ENCODE results near the gene MEI4.

MEI4 gene

DNA sequence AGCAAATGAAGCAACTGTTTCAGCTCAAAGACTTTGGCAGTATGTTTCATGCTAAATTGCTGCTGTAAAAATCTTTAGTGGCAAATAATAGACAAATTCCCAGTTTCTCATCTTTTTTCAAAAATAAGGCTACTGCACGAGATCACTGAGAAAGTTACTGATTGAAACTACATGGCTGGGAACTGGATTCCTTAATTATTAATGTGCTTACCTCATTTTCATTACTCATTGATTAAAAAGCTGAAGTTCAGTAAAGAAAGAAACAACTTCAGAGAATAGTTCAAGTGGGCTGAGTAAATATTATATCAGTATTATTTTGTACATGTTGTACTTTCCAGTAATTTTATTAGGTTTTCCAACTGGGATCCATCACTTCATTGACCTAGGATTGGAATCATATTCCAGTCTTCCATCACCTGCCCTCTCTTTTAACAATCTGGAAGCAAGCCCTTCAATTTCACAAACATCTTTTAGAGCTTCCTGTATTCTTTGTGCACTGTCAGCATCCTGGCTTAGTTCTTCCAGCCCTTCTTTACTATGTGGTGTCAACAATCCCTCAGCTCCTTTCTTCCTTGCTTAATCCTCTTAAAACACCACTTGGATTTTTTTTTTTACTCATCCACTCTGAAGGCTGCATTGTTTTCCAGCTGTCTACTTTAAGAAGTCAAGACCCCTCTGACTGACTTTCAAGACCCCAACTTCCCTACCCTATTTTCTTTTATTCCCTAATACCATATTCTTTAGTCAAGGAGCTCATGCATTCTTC lies 4.3 kb downstream of the MEI4 start:
- Histone ChIP-seq H4K8ac (ENCODE audit: low read length) (no peak overlapping the region), H3K27ac (ENCODE audit: low read length, poor library complexity, severe bottlenecking) (no peak overlapping the region), H2BK12ac (ENCODE audit: low read length in 2 of 2) (no peak overlapping the region), H3K79me1 (replicated peaks; ENCODE audit: low read length, poor library complexity, severe bottlenecking) (no peaks in the 10 kb centered on the region), H4K91ac (ENCODE audit: low read length) (no peak overlapping the region), H3K4ac (ENCODE audit: low read depth in 1 of 2, low read length in 2 of 2) (no peak overlapping the region), H2BK15ac (ENCODE audit: low read depth, poor library complexity, severe bottlenecking) (no peak overlapping the region), H3K14ac (ENCODE audit: low read length in 2 of 2) (no peak overlapping the region), H3K9me3 (ENCODE audit: control insufficient read depth, low read length) (no peaks in the 10 kb centered on the region), H3K4me1 (ENCODE audit: control insufficient read depth, insufficient read depth, low read depth, low read length) (no peaks in the 10 kb centered on the region), H3K27me3 (ENCODE audit: control insufficient read depth in 1 of 2, insufficient read depth in 1 of 2, low read length in 2 of 2) (no peaks in the 10 kb centered on the region), H3K4me3 (ENCODE audit: insufficient read depth in 1 of 2, low read depth in 1 of 2, low read length in 2 of 2) (no peak overlapping the region), H3K36me3 (ENCODE audit: control insufficient read depth in 1 of 2, insufficient read depth in 2 of 2, low read depth in 1 of 2, low read length in 2 of 2) (no peaks in the 10 kb centered on the region), H3K23ac (ENCODE audit: low read length in 2 of 2) (no peak overlapping the region), H3K9ac (ENCODE audit: low read length) (no peak overlapping the region), H2BK5ac (ENCODE audit: low read depth, low read length, poor library complexity, severe bottlenecking) (no peak overlapping the region), H2BK120ac (ENCODE audit: low read depth, low read length) (no peak overlapping the region), H3K18ac (ENCODE audit: low read depth in 1 of 2, low read length in 2 of 2) (no peak overlapping the region), H3K4me2 (ENCODE audit: low read length, poor library complexity, severe bottlenecking) (no peak overlapping the region), H2AFZ (ENCODE audit: low read depth, low read length) (no peak overlapping the region), H2AK5ac (ENCODE audit: low read length, severe bottlenecking) (no peak overlapping the region)
- WGBS, result no CpG with 5 or more reads among the region's 1 CpG
- no peak for DNase-seq

GRCh38 chr6:77666340-77666739 lies 13.5 kb downstream of the MEI4 start:
- H4K8ac ChIP-seq (ENCODE audit: low read length), result no peak overlapping the region
- H3K27me3 ChIP-seq (ENCODE audit: control insufficient read depth in 1 of 2, insufficient read depth in 1 of 2, low read length in 2 of 2), result no peaks in the 10 kb centered on the region
- no peak for DNase-seq
- H2BK12ac ChIP-seq (ENCODE audit: low read length in 2 of 2), result no peak overlapping the region
- H3K4me2 ChIP-seq (ENCODE audit: low read length, poor library complexity, severe bottlenecking), result no peak overlapping the region
- H3K36me3 ChIP-seq (ENCODE audit: control insufficient read depth in 1 of 2, insufficient read depth in 2 of 2, low read depth in 1 of 2, low read length in 2 of 2), result no peaks in the 10 kb centered on the region
- H3K9me3 ChIP-seq (ENCODE audit: control insufficient read depth, low read length), result no peaks in the 10 kb centered on the region
- no peak overlapping the region for H2AK5ac ChIP-seq (ENCODE audit: low read length, severe bottlenecking)
- H3K4ac ChIP-seq (ENCODE audit: low read depth in 1 of 2, low read length in 2 of 2), result no peak overlapping the region
- no peak overlapping the region for H3K14ac ChIP-seq (ENCODE audit: low read length in 2 of 2)
- no peak overlapping the region for H4K91ac ChIP-seq (ENCODE audit: low read length)
- H2BK5ac ChIP-seq (ENCODE audit: low read depth, low read length, poor library complexity, severe bottlenecking), result no peak overlapping the region
- H3K4me1 ChIP-seq (ENCODE audit: control insufficient read depth, insufficient read depth, low read depth, low read length), result no peaks in the 10 kb centered on the region
- H3K79me1 ChIP-seq (replicated peaks; ENCODE audit: low read length, poor library complexity, severe bottlenecking), result no peaks in the 10 kb centered on the region
- H3K23ac ChIP-seq (ENCODE audit: low read length in 2 of 2), result no peak overlapping the region
- 87% methylated on average over 4 of the region's 4 CpGs for WGBS
- H3K18ac ChIP-seq (ENCODE audit: low read depth in 1 of 2, low read length in 2 of 2), result no peak overlapping the region
- H3K4me3 ChIP-seq (ENCODE audit: insufficient read depth in 1 of 2, low read depth in 1 of 2, low read length in 2 of 2), result no peak overlapping the region
- H2BK15ac ChIP-seq (ENCODE audit: low read depth, poor library complexity, severe bottlenecking), result no peak overlapping the region
- no peak overlapping the region for H2BK120ac ChIP-seq (ENCODE audit: low read depth, low read length)
- H3K27ac ChIP-seq (ENCODE audit: low read length, poor library complexity, severe bottlenecking), result no peak overlapping the region
- no peak overlapping the region for H3K9ac ChIP-seq (ENCODE audit: low read length)
- no peak overlapping the region for H2AFZ ChIP-seq (ENCODE audit: low read depth, low read length)

GRCh38 chr6:77666846-77667245 lies 14.0 kb downstream of the MEI4 start:
- Histone ChIP-seq H3K14ac (ENCODE audit: low read length in 2 of 2) (no peak overlapping the region), H3K36me3 (ENCODE audit: control insufficient read depth in 1 of 2, insufficient read depth in 2 of 2, low read depth in 1 of 2, low read length in 2 of 2) (no peaks in the 10 kb centered on the region), H3K9me3 (ENCODE audit: control insufficient read depth, low read length) (no peaks in the 10 kb centered on the region), H3K4me2 (ENCODE audit: low read length, poor library complexity, severe bottlenecking) (no peak overlapping the region), H2BK12ac (ENCODE audit: low read length in 2 of 2) (no peak overlapping the region), H3K79me1 (replicated peaks; ENCODE audit: low read length, poor library complexity, severe bottlenecking) (no peaks in the 10 kb centered on the region), H3K27me3 (ENCODE audit: control insufficient read depth in 1 of 2, insufficient read depth in 1 of 2, low read length in 2 of 2) (no peaks in the 10 kb centered on the region), H2AFZ (ENCODE audit: low read depth, low read length) (no peak overlapping the region), H4K8ac (ENCODE audit: low read length) (no peak overlapping the region), H2BK5ac (ENCODE audit: low read depth, low read length, poor library complexity, severe bottlenecking) (no peak overlapping the region), H2AK5ac (ENCODE audit: low read length, severe bottlenecking) (no peak overlapping the region), H3K27ac (ENCODE audit: low read length, poor library complexity, severe bottlenecking) (no peak overlapping the region), H3K23ac (ENCODE audit: low read length in 2 of 2) (no peak overlapping the region), H3K9ac (ENCODE audit: low read length) (no peak overlapping the region), H4K91ac (ENCODE audit: low read length) (no peak overlapping the region), H2BK120ac (ENCODE audit: low read depth, low read length) (no peak overlapping the region), H3K18ac (ENCODE audit: low read depth in 1 of 2, low read length in 2 of 2) (no peak overlapping the region), H3K4ac (ENCODE audit: low read depth in 1 of 2, low read length in 2 of 2) (no peak overlapping the region), H3K4me1 (ENCODE audit: control insufficient read depth, insufficient read depth, low read depth, low read length) (no peaks in the 10 kb centered on the region), H3K4me3 (ENCODE audit: insufficient read depth in 1 of 2, low read depth in 1 of 2, low read length in 2 of 2) (no peak overlapping the region), H2BK15ac (ENCODE audit: low read depth, poor library complexity, severe bottlenecking) (no peak overlapping the region)
- 73% methylated on average over 4 of the region's 4 CpGs for WGBS
- DNase-seq, result no peak

- Histone ChIP-seq H2BK15ac (ENCODE audit: low read depth, poor library complexity, severe bottlenecking) (no peak overlapping the region), H3K4me3 (ENCODE audit: insufficient read depth in 1 of 2, low read depth in 1 of 2, low read length in 2 of 2) (no peak overlapping the region), H3K9ac (ENCODE audit: low read length) (no peak overlapping the region), H2AK5ac (ENCODE audit: low read length, severe bottlenecking) (no peak overlapping the region), H4K91ac (ENCODE audit: low read length) (no peak overlapping the region), H2BK120ac (ENCODE audit: low read depth, low read length) (no peak overlapping the region), H3K27ac (ENCODE audit: low read length, poor library complexity, severe bottlenecking) (no peak overlapping the region), H3K4ac (ENCODE audit: low read depth in 1 of 2, low read length in 2 of 2) (no peak overlapping the region), H3K36me3 (ENCODE audit: control insufficient read depth in 1 of 2, insufficient read depth in 2 of 2, low read depth in 1 of 2, low read length in 2 of 2) (no peaks in the 10 kb centered on the region), H3K79me1 (replicated peaks; ENCODE audit: low read length, poor library complexity, severe bottlenecking) (no peaks in the 10 kb centered on the region), H2AFZ (ENCODE audit: low read depth, low read length) (no peak overlapping the region), H3K14ac (ENCODE audit: low read length in 2 of 2) (no peak overlapping the region), H3K4me1 (ENCODE audit: control insufficient read depth, insufficient read depth, low read depth, low read length) (no peaks in the 10 kb centered on the region), H3K23ac (ENCODE audit: low read length in 2 of 2) (no peak overlapping the region), H3K27me3 (ENCODE audit: control insufficient read depth in 1 of 2, insufficient read depth in 1 of 2, low read length in 2 of 2) (no peaks in the 10 kb centered on the region), H3K4me2 (ENCODE audit: low read length, poor library complexity, severe bottlenecking) (no peak overlapping the region), H2BK5ac (ENCODE audit: low read depth, low read length, poor library complexity, severe bottlenecking) (no peak overlapping the region), H3K18ac (ENCODE audit: low read depth in 1 of 2, low read length in 2 of 2) (no peak overlapping the region), H3K9me3 (ENCODE audit: control insufficient read depth, low read length) (no peaks in the 10 kb centered on the region), H2BK12ac (ENCODE audit: low read length in 2 of 2) (no peak overlapping the region), H4K8ac (ENCODE audit: low read length) (no peak overlapping the region)
- WGBS, result 91% methylated on average over 2 of the region's 2 CpGs
- no peak for DNase-seq
Measured at GRCh38 chr6:77669913-77670312, 17.1 kb downstream of the MEI4 start.

All from mesenchymal stem cell (in vitro differentiated cells and primary cell).